ENCODE data around the gene RBFOX2.

Gene RBFOX2

GRCh38 chr22:35860087-35860733 is 168.4 kb downstream of the RBFOX2 start:
- no peaks in the 10 kb centered on the region for H3K36me3 Mint-ChIP-seq (ENCODE audit: low read depth)
- H3K4me3 Mint-ChIP-seq: no peak overlapping the region

GRCh38 chr22:35854334-35854733 is 174.3 kb downstream of the RBFOX2 start:
- Mint-ChIP-seq H3K27ac (no peak overlapping the region), H3K27me3 (no peaks in the 10 kb centered on the region), H3K4me1 (ENCODE audit: low read depth) (no peaks in the 10 kb centered on the region), H3K9me3 (no peaks in the 10 kb centered on the region), H3K4me3 (no peak overlapping the region), H3K36me3 (ENCODE audit: low read depth) (no peaks in the 10 kb centered on the region)

More at GRCh38 chr22:35860087-35860733, 168.4 kb downstream of the RBFOX2 start:
- no peaks in the 10 kb centered on the region for H3K4me1 Mint-ChIP-seq (ENCODE audit: low read depth)
- H3K27ac Mint-ChIP-seq: no peak overlapping the region
- no peaks in the 10 kb centered on the region for H3K27me3 Mint-ChIP-seq
- H3K9me3 Mint-ChIP-seq: no peaks in the 10 kb centered on the region

- H3K27me3 Mint-ChIP-seq: no peaks in the 10 kb centered on the region
- no peak overlapping the region for H3K27ac Mint-ChIP-seq
- H3K4me1 Mint-ChIP-seq (ENCODE audit: low read depth): no peaks in the 10 kb centered on the region
- no peaks in the 10 kb centered on the region for H3K9me3 Mint-ChIP-seq
- no peak overlapping the region for H3K4me3 Mint-ChIP-seq
- no peaks in the 10 kb centered on the region for H3K36me3 Mint-ChIP-seq (ENCODE audit: low read depth)
Observed at GRCh38 chr22:35852076-35852475, 176.5 kb downstream of the RBFOX2 start.

GRCh38 chr22:35850831-35851230 is 177.8 kb downstream of the RBFOX2 start:
- H3K27ac Mint-ChIP-seq: no peak overlapping the region
- H3K27me3 Mint-ChIP-seq: no peaks in the 10 kb centered on the region
- H3K36me3 Mint-ChIP-seq (ENCODE audit: low read depth): no peaks in the 10 kb centered on the region
- H3K9me3 Mint-ChIP-seq: no peaks in the 10 kb centered on the region
- no peaks in the 10 kb centered on the region for H3K4me1 Mint-ChIP-seq (ENCODE audit: low read depth)
- no peak overlapping the region for H3K4me3 Mint-ChIP-seq

GRCh38 chr22:35846804-35847203 is 181.8 kb downstream of the RBFOX2 start:
- Mint-ChIP-seq H3K36me3 (ENCODE audit: low read depth) (no peaks in the 10 kb centered on the region), H3K27me3 (peaks cover 5% of the 10 kb centered on the region), H3K4me3 (no peak overlapping the region), H3K4me1 (ENCODE audit: low read depth) (no peaks in the 10 kb centered on the region), H3K9me3 (no peaks in the 10 kb centered on the region), H3K27ac (no peak overlapping the region)

GRCh38 chr22:35844886-35845285 is 183.7 kb downstream of the RBFOX2 start:
- Mint-ChIP-seq H3K4me1 (ENCODE audit: low read depth) (peaks cover 2% of the 10 kb centered on the region), H3K27ac (no peak overlapping the region), H3K4me3 (no peak overlapping the region), H3K9me3 (no peaks in the 10 kb centered on the region), H3K27me3 (peaks cover 9% of the 10 kb centered on the region), H3K36me3 (ENCODE audit: low read depth) (no peaks in the 10 kb centered on the region)

- peaks cover 7% of the 10 kb centered on the region for H3K4me1 Mint-ChIP-seq (ENCODE audit: low read depth)
- H3K9me3 Mint-ChIP-seq: no peaks in the 10 kb centered on the region
- peaks cover 24% of the 10 kb centered on the region for H3K27me3 Mint-ChIP-seq
- H3K4me3 Mint-ChIP-seq: no peak overlapping the region
- H3K27ac Mint-ChIP-seq: no peak overlapping the region
- H3K36me3 Mint-ChIP-seq (ENCODE audit: low read depth): no peaks in the 10 kb centered on the region
Observed at GRCh38 chr22:35842954-35843353, 185.7 kb downstream of the RBFOX2 start.

- H3K4me1 Mint-ChIP-seq (ENCODE audit: low read depth): peaks cover 7% of the 10 kb centered on the region
- H3K27ac Mint-ChIP-seq: no peak overlapping the region
Observed at GRCh38 chr22:35842519-35842913, 186.1 kb downstream of the RBFOX2 start.

GRCh38 chr22:35841907-35842518 is 186.6 kb downstream of the RBFOX2 start:
- H3K27me3 Mint-ChIP-seq: peaks cover 31% of the 10 kb centered on the region
- H3K9me3 Mint-ChIP-seq: no peaks in the 10 kb centered on the region
- H3K27ac Mint-ChIP-seq: no peak overlapping the region
- H3K36me3 Mint-ChIP-seq (ENCODE audit: low read depth): no peaks in the 10 kb centered on the region
- peaks cover 7% of the 10 kb centered on the region for H3K4me1 Mint-ChIP-seq (ENCODE audit: low read depth)
- no peak overlapping the region for H3K4me3 Mint-ChIP-seq

More at GRCh38 chr22:35842519-35842913, 186.1 kb downstream of the RBFOX2 start:
- Mint-ChIP-seq H3K4me3 (no peak overlapping the region), H3K9me3 (no peaks in the 10 kb centered on the region), H3K27me3 (peaks cover 28% of the 10 kb centered on the region), H3K36me3 (ENCODE audit: low read depth) (no peaks in the 10 kb centered on the region)

GRCh38 chr22:35840302-35840739 is 188.3 kb downstream of the RBFOX2 start:
- H3K4me3 Mint-ChIP-seq: no peak overlapping the region
- no peaks in the 10 kb centered on the region for H3K36me3 Mint-ChIP-seq (ENCODE audit: low read depth)
- no peaks in the 10 kb centered on the region for H3K9me3 Mint-ChIP-seq
- peaks cover 22% of the 10 kb centered on the region for H3K4me1 Mint-ChIP-seq (ENCODE audit: low read depth)
- peaks cover 31% of the 10 kb centered on the region for H3K27me3 Mint-ChIP-seq
- no peak overlapping the region for H3K27ac Mint-ChIP-seq

GRCh38 chr22:35839841-35840301 is 188.8 kb downstream of the RBFOX2 start:
- Mint-ChIP-seq H3K27ac (no peak overlapping the region), H3K4me1 (ENCODE audit: low read depth) (peaks cover 27% of the 10 kb centered on the region), H3K9me3 (no peaks in the 10 kb centered on the region), H3K4me3 (no peak overlapping the region), H3K27me3 (peaks cover 27% of the 10 kb centered on the region), H3K36me3 (ENCODE audit: low read depth) (no peaks in the 10 kb centered on the region)

- H3K27ac Mint-ChIP-seq: no peak overlapping the region
- peaks cover 27% of the 10 kb centered on the region for H3K4me1 Mint-ChIP-seq (ENCODE audit: low read depth)
- no peaks in the 10 kb centered on the region for H3K9me3 Mint-ChIP-seq
- H3K27me3 Mint-ChIP-seq: peaks cover 26% of the 10 kb centered on the region
- H3K4me3 Mint-ChIP-seq: no peak overlapping the region
- no peaks in the 10 kb centered on the region for H3K36me3 Mint-ChIP-seq (ENCODE audit: low read depth)
Observed at GRCh38 chr22:35838855-35839576, 189.6 kb downstream of the RBFOX2 start.

- Mint-ChIP-seq H3K4me3 (no peak overlapping the region), H3K27me3 (peaks cover 30% of the 10 kb centered on the region), H3K36me3 (ENCODE audit: low read depth) (no peaks in the 10 kb centered on the region), H3K4me1 (ENCODE audit: low read depth) (peaks cover 27% of the 10 kb centered on the region), H3K9me3 (no peaks in the 10 kb centered on the region), H3K27ac (no peak overlapping the region)
Observed at GRCh38 chr22:35837101-35837727, 191.4 kb downstream of the RBFOX2 start.

GRCh38 chr22:35835998-35836691 is 192.5 kb downstream of the RBFOX2 start:
- H3K27ac Mint-ChIP-seq: peak overlapping the region; percentile 70
- H3K36me3 Mint-ChIP-seq (ENCODE audit: low read depth): no peaks in the 10 kb centered on the region
- H3K9me3 Mint-ChIP-seq: no peaks in the 10 kb centered on the region
- peaks cover 30% of the 10 kb centered on the region for H3K27me3 Mint-ChIP-seq
- no peak overlapping the region for H3K4me3 Mint-ChIP-seq
- H3K4me1 Mint-ChIP-seq (ENCODE audit: low read depth): peaks cover 27% of the 10 kb centered on the region
